Left colon (tissue), 2 donors: ENCODE results near the gene PARVA. TPM values are rescaled to one million over a fixed set of nuclear protein-coding genes. Genes with fewer than 3 reads are reported as not detected.

Experiments used
- ATAC-seq: fragments of 200-7000 bp; cut with Tn5 transposase; one replicate; pipeline ENCODE4 v1.9.1; 2020; ENCODE audit warnings: mild to moderate bottlenecking, moderate library complexity
- DNase-seq, 2 donors: peaks; one replicate each; pipeline ENCODE4 v3.0.0-alpha.2; 2020
- intact Hi-C, 2 donors: fragments of 100-400 bp; cut with DNase I in 1 of 2; cut with micrococcal nuclease in 1 of 2; formaldehyde crosslinking; loops; one replicate each; pipeline versions ENCODE4 v1.11.2 to v1.14.0; 2022; cut with DNase I, micrococcal nuclease
- total RNA-seq, 2 donors: library from RNA; stranded (reverse); fragmentation: NEBNext Ultra II Directional; extraction: Animal tissue kit (Norgen Biotek cat#: 25700); gene quantifications; one replicate each; pipeline ENCODE4 v1.2.1, GENCODE V29; 2021
- donor health status: DM: no; HTN: no; CAD: no.
- donor health status: DM: yes; HTN: yes; CAD: no.

The PARVA gene
- total RNA-seq, 2 donors from 2014 or later, result 55.3 to 70.4 TPM

DNA sequence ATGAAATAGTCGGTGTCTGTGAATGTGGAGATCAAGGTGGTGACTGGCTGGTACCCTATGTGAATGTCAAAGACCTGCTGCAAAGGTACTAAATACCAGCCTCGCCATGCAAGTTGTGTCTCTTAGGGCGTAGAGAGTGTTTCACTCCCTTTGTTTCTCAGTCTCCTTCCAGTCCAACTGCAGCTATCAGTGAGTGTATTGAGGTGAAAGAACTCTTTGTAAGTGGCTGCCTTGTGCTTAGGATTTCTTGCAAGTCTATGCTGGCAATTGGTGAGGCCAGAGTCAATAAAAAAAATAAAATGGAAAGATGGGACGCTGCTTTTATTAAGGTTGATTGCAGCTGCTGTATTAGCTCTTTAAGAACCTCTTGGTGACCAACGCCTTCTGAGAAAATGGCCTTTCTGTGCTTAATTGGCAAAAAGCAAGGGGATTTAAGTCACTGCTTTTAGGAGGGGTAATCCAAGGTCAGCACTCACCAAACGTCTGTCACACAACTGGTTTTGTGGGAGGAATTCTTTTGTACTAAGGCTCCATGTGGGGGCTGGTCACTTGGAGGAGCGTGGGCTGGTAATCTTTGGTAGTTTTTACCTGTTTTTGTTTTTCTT is 95.1 kb downstream of the PARVA start:
- no peak for DNase-seq
- intact Hi-C loops, result no loop called here

DNA sequence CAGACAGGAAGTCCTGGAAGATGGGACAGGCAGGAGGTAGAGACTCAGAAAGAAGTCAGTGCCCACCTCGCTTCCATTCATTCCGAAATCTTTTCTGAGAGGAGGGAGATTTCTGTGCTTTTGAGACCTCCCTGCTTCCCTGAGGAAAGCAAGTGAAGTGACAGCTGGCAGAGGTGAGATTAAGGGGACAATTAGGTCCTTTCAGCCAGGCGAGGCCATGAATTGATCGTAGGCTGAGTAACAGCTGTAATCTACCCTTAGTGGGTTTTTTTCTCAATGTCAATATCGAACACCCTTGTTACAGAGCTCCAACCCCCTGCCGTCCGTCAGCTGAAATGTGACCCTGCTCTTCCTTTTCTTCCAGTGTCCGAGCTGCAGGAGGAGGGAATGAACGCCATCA is 96.0 kb downstream of the PARVA start:
- DNase-seq (no peak), ATAC-seq (no peak)
- intact Hi-C loops, result no loop called here

More for the DNA sequence above, 95.1 kb downstream of the PARVA start:
- ATAC-seq, result no peak

DNA sequence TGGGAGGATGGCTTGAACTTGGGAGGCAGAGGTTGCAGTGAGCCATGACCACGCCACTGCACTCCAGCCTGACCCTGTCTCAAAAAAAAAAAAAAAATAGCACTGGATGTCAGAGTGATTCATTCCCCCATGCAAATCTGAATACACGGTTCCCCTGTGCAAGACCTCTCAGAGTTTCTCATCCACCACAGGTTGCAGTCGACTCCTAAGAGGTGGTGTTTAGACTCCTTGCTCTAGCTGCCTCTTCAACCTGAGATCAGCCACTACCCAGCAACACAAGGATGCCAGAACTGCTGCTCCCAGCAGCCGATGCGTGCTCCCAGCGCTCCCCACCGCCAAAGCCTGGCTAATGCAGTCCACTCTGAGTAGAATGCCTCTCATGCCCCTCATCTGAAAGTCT is 97.5 kb downstream of the PARVA start:
- DNase-seq, result no peak
- intact Hi-C loops, result no loop called here
- no peak for ATAC-seq

DNA sequence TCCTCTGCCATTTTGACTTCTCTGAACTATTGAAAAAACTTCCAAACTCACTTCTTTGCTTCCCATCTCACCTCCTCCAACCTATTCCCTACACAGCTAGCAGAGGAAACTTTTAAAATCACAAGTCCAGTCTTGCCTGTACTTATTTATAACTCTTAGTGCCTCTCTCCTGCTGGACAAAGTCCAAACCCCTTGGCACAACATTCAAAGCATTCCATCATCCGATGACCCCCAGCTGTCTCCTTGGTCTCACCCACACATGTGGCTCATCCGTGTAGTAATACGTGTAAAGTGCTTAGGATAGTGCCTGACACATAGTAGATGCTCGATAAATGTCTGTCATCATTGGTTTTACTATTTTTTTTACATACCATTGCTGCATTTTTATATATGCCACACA is 101.4 kb downstream of the PARVA start:
- no peak for DNase-seq
- no peak for ATAC-seq
- intact Hi-C loops, result no loop called here

DNA sequence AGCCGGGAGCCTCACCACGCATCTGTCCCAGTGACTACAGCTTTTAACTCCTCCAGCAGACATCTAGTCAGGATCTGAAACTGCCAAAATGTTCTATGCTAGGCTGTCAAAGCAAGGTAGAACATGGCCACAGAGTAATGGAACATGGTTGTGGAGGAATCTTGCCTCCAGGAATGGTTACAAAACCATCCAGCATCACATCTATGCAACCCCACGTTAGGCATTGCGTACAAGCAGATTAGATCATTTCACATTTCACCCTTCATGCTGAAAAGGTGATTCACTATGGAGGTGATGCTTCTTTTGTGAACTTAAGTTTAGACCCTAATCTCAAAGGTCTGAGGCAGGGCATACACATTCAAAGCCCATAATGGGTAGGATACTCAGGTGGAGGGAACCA is 103.0 kb downstream of the PARVA start:
- no peak for DNase-seq
- ATAC-seq, result no peak
- intact Hi-C loops, result no loop called here

DNA sequence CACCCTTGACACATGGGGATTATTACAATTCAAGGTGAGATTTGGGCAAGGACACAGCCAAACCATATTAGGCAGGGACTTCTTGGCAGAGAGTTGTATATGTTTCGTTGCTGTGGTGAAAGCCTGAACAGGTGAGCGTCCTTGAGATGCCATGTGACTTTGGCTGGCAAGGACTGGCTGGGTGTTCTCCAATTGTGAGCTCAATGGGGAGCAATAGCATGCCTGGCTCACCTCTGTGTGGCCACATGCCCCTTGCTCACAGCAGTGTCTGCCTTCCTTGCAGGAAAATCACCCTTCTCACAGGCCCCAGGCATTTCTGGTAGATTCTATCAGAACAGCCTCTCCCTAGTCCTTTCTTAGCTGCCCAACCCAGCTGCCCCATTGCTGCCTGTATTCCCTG is 105.5 kb downstream of the PARVA start:
- DNase-seq, result no peak
- ATAC-seq, result no peak
- intact Hi-C loops, result no loop called here

DNA sequence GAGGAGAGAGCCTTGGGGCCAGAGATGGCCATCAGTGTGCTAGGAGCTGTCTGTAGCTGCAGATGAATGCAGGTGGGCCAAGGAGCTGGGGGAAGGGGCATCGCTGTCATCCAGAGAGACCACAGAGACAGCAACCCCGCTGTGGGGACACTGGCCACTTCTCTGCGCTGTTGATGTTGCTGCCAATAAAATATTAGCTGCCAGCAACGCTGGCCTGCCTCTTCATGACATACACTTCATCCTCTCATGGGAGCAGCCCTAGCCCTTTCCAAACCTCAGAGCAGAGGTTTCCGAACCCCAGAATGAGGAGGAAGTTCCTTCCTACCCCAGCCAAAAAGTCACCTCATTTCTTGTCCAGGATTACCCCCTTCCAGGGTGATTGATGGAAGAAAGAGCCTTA is 106.2 kb downstream of the PARVA start:
- ATAC-seq (no peak), DNase-seq (no peak)
- intact Hi-C loops, result no loop called here

DNA sequence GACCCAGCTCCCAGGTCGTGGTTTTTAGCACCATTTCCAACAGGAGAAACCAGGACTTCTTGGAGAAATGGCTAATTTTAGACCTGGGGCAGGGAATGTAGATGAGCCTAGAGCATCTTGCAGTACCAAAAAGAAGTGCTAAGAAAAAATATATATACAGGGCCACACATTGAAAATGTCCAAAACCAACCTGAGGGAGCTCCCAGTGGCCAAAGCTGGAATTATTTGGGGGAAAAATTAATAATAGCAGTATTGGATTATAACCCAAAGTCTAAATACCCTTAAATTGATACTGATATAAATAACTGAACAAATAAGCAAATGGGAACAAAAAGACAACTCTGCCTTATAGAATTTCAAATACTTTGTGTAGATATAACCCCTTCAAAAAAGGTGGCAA is 108.0 kb downstream of the PARVA start:
- no peak for DNase-seq
- no peak for ATAC-seq
- intact Hi-C loops, result no loop called here

DNA sequence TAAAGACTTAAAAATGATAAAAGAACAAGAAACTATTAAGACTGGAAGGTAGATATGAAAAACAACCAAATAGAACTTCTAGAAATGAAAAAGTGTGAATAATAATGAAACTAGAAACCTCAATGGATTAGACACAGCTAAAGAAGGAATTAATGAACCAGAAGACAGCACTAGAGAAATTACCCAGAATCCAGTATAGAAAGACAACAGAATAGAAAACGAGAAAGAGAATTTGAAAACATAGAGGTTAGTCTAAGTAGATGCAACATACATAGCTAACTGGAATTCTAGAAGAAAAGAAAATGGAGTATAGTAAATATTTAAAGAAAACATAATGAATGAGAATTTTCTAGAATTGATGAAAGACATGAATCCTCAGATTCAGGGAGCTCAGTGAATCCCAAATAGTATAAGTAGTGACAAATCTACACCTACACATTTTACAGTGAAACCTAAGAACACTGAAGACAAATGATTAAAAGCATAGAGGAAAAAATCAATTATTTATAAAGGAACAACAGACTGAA is 111.9 kb downstream of the PARVA start:
- intact Hi-C loops, result no loop called here
- DNase-seq, result no peak
- ATAC-seq, result no peak

DNA sequence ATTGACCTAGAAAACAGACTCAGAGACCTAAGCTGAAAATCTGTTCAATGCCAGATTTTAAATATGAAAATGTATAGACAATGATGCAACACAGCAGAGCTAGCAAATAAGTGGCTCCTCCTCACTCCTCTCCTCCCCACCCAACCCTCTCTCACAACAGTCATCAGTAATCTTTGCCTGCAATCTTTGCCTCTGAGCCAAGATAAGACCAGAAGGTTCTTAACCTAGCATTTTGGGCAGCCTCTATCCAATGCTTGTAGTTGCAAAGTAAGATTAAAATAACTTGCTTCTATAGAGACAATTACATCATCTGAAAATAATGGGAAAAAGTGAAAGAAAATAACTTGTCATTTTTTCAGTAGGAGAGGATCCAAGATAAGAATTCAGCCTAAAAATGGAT is 117.3 kb downstream of the PARVA start:
- intact Hi-C loops, result no loop called here
- DNase-seq (no peak), ATAC-seq (no peak)

DNA sequence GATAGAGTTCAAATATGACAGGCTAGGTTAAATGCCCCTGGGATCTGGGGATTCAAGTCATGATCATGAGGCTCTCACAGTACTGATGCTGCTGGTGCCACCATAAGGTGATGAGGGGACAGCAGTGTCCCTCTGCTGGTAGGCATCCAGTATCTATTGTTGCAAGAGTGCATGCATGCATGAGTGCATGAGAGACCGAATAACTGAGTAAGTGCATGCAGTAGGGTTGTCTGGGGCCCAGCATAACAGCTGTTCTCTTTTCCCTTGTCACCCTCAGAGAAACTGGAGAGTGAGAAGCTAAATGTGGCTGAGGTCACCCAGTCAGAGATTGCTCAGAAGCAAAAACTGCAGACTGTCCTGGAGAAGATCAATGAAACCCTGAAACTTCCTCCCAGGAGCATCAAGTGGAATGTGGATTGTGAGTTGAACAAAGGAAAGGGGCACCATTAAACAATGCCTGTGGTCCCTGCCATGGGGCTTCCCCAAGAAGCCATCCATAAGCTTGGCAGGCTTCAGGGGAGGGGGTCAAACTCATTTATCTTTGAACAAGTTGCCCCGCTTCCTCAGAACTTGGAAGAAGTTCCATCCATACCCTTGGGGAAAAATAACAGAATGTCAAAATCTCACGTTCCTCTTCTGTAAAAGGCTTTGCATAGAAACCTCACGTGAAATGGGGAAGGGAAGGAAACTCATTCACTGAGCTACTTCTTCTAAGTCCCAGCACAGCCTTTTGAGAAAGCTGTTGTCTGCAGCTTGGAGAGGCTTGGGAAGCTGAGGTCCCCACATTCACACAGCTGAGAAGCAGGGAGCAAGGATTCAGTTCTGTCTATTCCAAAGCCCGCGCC is 119.0 kb downstream of the PARVA start:
- peak in 1 of 2 donors; percentile 8 for DNase-seq
- intact Hi-C loops, result no loop called here
- peak; percentile 42 for ATAC-seq

DNA sequence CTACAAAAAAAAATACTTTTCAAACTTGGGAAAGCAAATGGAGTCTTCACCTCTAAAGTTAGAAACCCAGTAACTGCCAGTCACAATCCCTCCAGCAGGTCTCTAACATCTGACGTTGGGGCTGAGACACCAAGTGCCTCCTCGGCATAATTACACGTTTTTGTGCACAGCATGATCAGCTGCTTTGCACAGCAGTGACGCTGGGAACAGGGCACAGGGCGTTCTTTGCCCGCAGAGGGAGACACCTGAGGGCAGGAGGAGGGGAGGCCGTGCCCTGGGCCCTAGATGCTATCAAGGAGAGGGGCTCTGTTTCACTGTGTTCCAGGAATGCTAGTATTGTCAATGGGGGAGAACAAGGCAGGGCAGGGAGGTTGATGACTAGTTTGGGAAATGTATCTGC is 120.1 kb downstream of the PARVA start:
- DNase-seq (no peak), ATAC-seq (no peak)
- intact Hi-C loops, result no loop called here

DNA sequence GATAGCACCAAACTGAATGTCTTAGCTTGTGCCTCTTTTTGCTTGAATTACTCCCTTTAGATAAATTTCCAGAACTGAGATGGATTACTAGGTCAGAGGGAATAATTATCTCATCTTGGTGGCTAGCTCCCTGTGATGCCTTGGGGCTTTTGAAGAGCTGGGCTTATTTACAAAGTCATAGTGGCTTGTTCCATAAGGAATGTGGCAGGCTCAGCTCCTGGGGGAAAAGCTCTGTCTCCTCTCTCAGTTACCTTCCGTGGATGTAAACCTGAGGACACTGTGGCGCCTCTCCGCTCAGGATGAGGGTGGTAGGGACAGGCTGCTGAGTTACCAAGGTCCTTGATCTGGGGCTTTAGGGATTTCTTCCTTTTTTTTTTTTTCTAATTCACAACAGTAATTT is 121.7 kb downstream of the PARVA start:
- intact Hi-C loops, result no loop called here
- DNase-seq, result no peak
- no peak for ATAC-seq

DNA sequence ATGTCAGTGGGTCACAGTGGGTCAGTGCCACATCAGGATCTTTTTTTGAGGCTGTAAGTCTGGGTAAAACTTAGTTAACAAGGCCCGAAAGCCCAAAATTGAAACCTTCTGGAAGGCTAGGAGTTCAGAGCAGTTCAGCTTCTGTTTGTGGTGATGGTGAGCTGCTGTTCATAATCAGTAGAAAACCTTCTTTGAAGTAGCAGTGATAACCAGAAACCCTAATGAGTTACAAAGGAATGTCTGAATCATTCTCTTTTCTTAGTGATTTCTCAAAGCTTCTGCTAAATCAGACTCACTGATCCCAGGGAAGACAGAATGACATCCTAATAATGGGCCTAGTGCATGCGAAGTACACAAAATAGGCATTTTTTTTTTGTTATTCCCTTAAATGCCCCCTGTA is 124.7 kb downstream of the PARVA start:
- intact Hi-C loops, result no loop called here
- ATAC-seq (no peak), DNase-seq (no peak)

DNA sequence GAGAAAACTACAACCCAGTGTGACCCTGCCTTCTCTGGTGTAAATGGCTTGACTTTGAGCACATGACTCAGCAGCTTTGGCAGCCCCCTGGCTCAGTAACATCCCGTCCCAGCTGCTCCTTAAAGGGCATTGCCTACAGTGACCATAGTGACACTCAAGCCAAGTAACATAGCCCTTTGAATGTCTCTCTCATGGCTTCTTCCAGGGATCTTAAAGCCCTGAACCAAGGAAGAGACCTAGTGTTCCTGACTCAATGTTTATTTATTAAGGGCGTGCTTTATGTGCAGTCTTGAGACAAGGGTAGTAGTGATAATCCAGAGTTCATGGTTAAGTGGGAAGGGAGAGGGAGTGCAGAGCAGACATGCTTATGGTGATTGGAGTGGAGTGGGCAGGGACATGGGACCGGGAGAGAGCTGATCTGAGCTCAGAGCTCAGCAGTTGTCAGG is 125.7 kb downstream of the PARVA start:
- intact Hi-C loops, result no loop called here
- ATAC-seq (peak; percentile 89), DNase-seq (no peak)

DNA sequence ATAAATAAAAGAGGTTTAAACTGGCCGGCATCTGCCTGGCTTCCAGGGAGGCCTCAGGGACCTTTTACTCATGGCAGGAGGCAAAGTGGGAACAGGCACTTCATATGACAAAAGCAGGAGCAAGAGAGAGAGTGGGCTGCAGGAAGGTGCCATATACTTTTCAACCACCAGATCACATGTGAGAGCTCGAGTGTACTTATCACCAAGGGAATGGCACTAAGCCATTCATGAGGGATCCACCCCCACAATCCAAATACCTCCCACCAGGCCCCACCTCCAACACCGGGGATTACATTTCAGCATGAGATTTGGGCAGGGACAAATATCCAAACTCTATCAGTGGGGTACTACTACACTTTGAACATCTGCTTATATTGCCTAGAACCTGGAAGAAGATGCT is 126.5 kb downstream of the PARVA start:
- intact Hi-C loops, result no loop called here
- no peak for ATAC-seq
- DNase-seq, result no peak

DNA sequence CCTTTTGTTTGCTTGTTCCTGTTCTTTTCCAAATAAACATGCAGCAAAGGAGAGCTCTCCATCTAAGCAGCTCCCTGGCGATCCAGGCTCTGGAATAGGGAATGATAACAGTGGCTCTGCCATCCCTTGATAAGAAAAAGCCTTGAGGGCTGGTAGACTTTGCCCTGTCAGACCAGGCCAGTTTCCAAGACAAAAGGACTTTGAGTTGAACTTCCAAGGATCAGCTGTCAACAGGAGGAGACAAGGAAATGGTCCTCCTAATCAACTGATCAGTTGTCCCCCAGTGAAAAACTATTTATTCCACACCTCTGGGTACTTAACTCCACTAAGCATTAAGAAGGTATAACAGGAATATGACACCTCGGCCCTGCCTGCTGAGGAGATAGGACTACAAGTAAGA is 127.8 kb downstream of the PARVA start:
- intact Hi-C loops, result no loop called here
- DNase-seq (no peak), ATAC-seq (peak; percentile 72)

DNA sequence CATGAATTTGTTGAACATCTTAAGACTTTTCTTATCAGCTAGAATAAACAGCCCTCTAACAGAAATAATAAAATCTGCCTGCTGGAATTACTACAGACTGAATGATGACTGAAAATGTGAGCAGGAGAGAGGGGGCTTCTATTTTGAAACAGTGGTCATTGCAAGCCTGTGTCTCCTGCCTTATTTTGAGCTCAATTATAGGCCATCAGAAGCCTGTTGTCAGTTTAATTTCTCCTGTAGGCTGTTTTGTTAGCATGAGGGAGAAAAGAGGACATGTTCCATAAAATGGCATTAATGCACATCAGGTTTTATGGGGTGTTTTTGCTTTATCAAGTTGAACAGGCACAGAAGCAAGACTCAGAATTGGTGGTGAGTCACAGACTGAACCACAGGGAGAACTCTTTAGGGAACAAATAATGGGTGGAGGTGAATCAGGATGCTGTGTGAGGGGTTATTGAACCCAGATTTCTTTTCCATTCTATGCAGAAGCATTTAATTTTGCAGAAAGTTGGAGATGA is 129.1 kb downstream of the PARVA start:
- intact Hi-C loops, result no loop called here
- DNase-seq, result no peak
- no peak for ATAC-seq

DNA sequence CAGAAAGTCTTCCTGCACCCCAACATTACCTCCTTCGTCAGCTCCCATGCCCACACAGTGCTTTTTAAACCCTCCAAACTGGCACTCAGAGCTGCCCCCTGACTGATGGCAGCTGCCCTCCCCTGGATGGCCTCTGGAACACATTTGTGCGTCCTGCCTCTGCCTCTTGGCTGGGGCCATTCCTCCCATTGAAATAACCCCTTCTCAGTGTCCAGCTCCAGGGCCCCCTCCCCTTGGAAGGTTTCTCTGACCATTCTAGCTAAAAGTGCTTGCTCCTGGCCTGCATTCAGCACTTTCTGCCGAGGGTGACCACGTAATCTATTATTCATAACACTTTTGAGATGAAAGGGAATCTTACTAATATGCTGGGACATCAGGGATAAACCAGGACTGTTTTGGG is 130.0 kb downstream of the PARVA start:
- intact Hi-C loops, result no loop called here
- no peak for DNase-seq
- ATAC-seq, result no peak

DNA sequence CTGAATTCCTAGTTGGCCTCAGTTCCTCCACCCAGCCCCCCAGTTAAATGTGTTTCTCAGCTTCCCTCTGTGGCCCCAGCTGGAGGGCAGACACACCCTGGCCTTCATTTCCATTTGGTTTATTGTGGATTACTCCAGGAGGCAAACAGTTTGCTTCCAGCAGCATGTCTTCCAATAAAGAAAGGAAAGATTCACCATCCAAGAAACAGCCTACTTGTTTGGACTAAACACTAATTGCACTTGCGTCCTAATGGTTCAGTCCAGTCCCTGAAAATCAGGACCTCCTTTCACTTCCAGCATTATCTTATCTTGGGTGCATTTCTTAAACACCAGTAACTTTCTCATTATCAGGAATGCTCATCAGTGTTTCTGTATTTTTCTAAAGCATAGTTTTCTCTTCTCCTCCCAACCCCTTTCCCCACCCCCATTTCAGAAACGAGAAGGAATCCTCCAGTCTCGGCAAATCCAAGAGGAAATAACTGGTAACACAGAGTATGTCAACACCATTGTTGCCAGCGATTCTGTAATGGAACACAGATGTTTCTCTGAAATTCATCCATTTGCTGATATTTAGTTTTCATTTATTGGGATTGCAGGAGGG is 130.9 kb downstream of the PARVA start:
- ATAC-seq (no peak), DNase-seq (peak in 1 of 2 donors; percentile 10)
- intact Hi-C loops, result no loop called here
